Activated CD8-positive, alpha-beta memory T cell treated with anti-CD3 and anti-CD28 coated beads, Interleukin-2, amount 50 U/mL, for 24 hours (primary cell): ENCODE results near the gene PISD.

Experiments used
- DNase-seq: peaks from one replicate; pipeline ENCODE4 v3.0.0-alpha.2; 2020; ENCODE audit errors: extremely low read depth

The PISD gene

DNA sequence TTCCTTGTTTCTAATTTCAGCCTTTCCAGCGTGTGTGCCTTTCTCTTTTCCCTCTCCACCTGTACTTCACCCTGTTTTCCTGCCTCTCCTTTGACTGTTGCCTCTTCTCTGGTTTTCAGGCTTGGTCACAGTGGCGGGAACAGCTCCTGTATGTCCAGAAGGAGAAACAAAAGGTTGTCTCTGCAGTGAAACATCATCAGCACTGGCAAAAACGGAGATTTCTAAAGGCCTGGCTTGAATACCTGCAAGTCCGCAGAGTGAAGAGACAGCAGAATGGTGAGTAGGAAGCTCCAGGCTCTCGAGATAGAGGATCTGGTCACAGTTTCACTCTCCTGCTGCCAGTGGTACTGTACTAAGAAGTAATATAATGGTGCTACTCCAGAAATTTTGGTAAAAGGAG is 89.1 kb downstream of the PISD start:
- DNase-seq: no peak

DNA sequence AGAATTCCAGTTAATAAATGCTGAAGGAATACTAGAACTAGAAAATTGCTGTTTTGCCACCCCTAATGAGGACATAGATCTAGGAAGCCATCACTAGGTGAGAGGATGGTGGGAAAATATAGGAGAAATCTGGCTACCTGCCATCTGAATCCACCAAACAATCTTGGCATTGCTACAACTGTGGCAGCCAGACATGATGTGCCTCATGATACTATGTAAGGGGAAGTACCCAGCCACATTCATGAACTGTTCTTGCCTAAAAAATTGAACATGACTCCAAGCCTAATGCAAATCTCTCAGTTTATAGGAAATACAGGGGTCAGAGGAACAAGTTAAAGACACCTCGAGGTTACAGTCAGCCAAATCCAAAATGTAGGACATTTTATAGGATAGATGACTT is 92.9 kb downstream of the PISD start:
- DNase-seq: no peak
